Measurements from ENCODE around the gene FRMD8.
"Not testable (repeated sequence)": the region's sequence is repeated elsewhere in the genome, so short reads cannot be mapped to it uniquely, and the experiment has no call there.

Gene FRMD8

DNA sequence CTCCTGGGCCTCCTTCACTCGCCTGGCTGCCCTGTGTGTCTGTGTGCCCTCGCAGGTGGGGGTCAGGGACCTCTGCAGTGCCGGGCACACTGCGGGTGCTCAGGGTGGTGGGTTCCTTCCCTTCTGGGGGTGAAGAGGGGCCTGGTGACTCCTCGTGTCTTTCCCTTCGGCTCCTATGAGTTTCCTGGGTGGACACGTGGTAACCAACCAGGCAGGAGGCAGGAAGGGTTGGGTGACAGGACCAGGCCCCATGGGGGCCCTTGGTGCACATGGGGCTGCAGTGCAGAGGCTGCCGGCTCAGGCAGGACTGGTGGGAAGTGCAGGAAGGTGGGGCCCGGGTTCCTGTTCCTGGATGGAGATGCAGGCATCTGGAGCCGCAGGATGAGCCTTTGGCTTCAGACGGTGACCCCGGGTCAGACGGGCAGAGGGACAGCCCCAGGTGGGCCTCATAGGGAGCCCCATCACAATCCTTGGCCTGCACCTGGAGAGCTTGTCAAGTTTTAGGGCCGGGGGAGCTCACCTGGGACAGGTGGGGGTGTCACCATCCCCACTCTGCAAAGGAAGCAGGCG, 9.6 kb downstream of the FRMD8 start:
- FAIRE-seq = no peak

- FAIRE-seq = no peak
Observed at GRCh38 chr11:65396769-65397745, 10.6 kb downstream of the FRMD8 start.

GRCh38 chr11:65398362-65398910, 12.0 kb downstream of the FRMD8 start:
- FAIRE-seq = no peak

DNA sequence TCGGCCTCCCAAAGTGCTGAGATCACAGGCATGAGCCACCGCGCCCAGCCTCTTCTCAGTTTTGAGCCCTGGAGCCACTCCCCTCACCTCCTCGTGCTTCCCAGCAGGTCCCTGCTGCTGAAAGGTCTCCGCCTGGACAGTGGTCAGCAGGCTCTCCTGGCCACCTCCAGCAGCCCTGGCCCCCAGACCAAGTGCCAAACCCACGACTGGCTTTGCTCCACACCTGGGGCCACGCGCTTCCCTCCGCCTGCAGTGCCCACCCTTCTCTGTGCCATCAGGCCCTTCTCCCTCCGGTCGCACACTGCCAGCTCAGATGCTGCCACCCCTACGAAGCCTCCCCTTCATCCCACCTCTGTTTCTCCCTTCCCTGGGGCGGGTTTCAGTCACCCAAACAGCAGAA, 12.8 kb downstream of the FRMD8 start:
- FAIRE-seq = no peak

GRCh38 chr11:65399845-65400244, 13.4 kb downstream of the FRMD8 start:
- no peak for FAIRE-seq

GRCh38 chr11:65400307-65401072, 14.1 kb downstream of the FRMD8 start:
- no peak for FAIRE-seq

DNA sequence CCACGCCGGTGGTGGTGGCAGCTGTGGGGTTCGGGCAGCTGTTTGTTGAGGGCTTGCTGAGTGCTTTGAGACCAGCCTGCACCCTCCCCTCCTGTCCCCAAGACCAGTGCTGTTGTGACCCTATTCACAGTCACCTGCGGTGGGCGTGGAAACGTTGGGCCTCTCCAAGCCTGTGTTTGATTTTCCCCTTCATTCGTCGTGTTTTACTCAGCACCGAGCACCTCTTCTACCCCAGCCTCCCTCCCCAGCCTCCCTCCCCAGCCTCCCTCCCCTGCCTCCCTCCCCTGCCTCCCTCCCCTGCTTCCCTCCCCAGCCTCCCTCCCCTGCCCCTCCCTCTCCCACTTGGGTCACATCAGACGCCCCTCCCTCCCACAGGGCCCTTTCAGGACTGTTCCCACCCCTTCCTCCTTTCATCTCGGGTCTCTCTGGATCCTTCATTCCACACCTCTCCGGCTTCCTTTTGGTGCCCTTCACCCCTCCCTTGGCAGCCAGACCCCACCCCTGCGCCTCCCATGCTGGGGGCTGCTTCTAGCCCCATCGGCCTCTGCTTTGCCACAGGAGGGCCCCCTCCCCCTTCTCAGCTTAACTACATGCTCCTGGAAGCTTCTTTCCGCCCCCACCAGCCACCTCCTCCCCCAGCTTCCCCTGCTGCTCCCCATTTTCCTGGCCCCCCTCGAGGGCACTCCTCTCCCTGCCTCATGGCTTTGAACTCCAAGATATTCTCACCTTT, 14.8 kb downstream of the FRMD8 start:
- FAIRE-seq = no peak

DNA sequence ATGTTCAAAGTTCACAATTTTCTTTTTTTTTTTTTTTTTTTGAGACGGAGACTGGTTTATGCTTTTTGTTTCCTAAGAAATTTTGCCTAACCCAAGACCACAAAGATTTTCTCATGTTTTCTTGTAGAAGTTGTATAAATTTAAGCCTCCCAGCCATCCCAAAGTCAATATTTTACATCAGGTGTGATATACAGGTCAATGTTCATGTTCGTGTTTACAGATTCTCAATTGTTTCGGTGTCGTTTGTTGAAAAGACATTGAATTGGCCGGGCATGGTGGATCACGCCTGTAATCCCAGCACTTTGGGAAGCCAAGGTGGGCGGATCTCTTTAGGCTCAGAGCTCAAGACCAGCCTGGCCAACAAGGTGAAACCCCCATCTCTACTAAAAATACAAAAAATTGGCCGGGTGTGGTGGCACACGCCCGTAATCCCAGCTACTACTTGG, 15.4 kb downstream of the FRMD8 start:
- no peak for FAIRE-seq

GRCh38 chr11:65402790-65403189, 16.4 kb downstream of the FRMD8 start:
- no peak for FAIRE-seq

- no peak for FAIRE-seq
Observed at GRCh38 chr11:65403607-65404121, 17.2 kb downstream of the FRMD8 start.

DNA sequence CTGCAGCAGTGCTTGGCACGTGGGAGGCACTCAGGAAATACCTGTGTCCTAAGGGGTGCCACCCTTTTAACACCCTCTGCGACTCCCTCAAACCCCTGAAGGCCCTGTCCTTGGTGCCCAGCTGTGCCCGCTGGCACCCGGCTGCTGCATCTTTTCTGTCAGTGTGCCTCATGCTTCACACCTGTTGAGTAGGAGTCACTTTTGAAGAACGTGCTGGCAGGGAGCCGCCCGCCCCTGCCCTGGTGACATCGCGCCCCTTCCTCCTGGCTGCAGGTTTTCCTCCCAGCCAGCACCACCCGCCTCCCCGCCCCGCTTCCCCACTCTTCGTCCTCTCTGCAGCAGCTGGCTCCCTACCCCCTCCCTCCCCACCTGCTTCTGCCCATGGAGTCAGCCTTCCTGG, 17.8 kb downstream of the FRMD8 start:
- FAIRE-seq = no peak

- FAIRE-seq = no peak
Observed at GRCh38 chr11:65404638-65405339, 18.4 kb downstream of the FRMD8 start.

- FAIRE-seq = no peak
Observed at GRCh38 chr11:65410936-65411680, 24.7 kb downstream of the FRMD8 start.

GRCh38 chr11:65411681-65412070, 25.2 kb downstream of the FRMD8 start:
- FAIRE-seq = no peak

- no peak for FAIRE-seq
Observed at GRCh38 chr11:65412271-65413076, 26.0 kb downstream of the FRMD8 start.

GRCh38 chr11:65413077-65413664, 26.7 kb downstream of the FRMD8 start:
- FAIRE-seq = not testable (repeated sequence)

- no peak for FAIRE-seq
Observed at GRCh38 chr11:65414776-65415498, 28.5 kb downstream of the FRMD8 start.

GRCh38 chr11:65415499-65416340, 29.3 kb downstream of the FRMD8 start:
- no peak for FAIRE-seq
